NCI-H82 (cell line): ENCODE data around the gene RGS10.
"Not testable (repeated sequence)": the region's sequence is repeated elsewhere in the genome, so short reads cannot be mapped to it uniquely, and the experiment has no call there.

Experiments
- DNase-seq: peaks from one replicate; lab custom pipeline; 2025; lab: John Stamatoyannopoulos, UW

RGS10 gene

DNA sequence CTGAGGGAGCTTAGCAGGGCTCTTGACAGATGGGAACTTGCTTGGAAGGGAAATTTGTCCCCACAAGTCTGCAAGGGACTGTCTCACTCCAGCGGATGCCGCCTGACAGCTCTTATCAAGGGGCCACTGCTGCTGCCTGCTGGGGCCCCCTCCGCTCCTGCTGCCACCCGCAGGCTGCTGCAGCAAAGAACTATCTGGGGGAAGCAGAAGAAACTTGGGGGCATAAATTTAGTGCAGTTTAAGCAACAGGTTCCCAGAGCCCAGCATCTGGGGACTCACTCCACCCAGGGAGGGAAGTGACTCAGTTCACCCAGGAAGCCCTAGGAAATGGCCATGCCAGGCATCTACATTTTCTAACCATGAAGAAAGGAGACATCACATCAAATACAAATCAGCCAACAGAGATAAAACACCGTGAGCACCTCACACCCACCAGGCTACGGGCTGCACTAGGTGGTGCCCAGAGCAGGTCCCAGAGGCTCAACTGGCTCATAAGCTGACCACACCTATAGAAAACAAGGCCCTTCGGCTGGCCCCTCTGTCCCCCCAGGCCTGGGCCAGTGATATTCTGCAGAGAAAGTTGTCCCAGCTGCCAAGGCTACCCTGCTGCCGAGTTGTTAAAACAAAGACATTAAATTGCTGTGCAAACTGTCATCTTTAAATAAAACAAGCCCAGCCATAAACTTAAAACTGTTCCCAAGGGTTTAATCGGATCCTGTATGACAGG, 3.7 kb downstream of the RGS10 start:
- DNase-seq, result peak; percentile 40

DNA sequence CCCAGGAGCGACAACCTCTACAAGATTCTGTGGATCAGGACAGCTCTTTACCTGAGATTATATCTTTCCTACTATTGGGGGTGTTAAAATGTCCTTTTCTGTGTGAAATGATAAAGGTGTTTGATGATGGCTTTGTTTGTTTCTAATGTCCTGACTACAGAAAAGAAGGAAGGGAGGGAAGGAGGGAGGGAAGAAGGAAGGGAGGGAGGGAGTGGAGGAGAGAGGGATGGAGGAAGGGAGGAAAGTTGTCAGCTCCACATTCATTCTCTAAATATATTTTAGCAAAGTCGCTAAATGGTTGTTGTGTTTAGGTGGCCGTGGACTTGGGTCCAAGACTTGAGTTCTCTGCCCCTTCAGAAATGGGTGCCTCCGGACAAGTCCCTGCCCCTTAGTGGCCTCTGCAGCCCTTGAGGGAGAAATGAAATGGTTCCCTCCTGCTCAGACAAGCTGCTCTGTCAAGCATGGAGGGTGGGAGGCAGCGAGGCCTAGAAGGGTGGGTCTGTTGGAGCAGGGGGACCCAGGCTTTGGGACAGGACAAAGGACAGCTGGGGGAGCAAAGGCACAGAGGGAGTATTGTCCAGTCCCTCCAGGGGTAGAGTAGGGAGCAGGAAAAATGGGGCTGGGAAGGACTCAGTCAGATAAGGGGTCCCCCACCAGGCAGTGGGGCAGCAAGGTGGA, 4.4 kb downstream of the RGS10 start:
- DNase-seq, result no peak

DNA sequence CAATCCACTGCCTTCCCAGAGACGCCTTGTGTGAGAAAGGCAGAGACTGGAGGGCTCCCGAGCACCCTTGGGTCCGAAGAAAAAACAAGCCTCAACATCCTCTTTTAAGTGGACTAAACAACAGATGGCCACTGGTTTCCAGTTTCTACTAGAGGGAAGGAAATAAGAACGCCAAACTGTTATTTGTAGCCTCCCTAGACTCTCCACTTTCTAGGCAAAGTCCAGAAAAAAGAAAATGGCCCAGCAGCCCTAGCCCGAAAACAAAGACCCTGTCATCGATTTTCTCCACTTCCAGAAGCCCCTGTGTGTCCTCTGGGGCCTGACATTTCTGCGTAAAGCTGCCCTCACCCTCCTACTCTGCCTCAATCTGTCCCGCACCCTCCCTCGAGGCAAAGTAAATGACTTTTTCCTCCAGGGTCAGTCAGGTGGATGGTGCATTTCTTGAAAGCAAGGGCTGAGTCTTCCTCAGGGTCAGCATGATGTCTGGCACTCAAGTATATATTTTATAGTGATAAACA, 6.0 kb downstream of the RGS10 start:
- peak; percentile 63 for DNase-seq

DNA sequence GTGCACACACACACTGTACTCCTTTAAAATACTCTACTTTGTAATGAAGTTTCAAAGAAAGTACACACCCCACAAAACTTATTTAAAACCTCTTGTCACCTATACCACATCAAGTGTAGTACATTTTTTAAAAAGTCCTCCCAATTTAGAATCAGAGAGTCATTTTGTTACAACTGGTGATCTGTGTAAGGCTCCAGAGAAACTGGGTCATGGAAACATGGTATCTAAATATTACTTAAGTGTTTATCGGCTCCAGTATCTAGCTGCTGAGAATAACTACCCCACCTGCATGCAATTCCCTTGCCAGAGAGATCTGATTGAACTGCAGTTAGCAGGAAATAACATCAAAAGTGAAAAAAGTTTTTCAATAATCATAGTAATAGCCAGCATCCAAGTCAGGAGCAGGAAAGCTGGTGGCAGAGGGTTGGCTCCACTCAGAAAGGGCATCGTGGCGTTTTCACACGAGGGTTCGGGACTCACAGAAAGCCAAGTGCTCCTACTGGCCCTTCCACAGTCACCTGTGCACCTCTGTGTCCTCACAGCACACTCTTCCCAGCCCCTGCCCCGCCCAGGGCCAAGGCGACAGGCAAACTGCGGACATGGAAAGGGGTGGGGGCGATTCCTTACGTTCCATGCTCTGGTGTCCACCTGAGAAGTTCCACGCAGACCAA, 6.5 kb downstream of the RGS10 start:
- peak; percentile 47 for DNase-seq

DNA sequence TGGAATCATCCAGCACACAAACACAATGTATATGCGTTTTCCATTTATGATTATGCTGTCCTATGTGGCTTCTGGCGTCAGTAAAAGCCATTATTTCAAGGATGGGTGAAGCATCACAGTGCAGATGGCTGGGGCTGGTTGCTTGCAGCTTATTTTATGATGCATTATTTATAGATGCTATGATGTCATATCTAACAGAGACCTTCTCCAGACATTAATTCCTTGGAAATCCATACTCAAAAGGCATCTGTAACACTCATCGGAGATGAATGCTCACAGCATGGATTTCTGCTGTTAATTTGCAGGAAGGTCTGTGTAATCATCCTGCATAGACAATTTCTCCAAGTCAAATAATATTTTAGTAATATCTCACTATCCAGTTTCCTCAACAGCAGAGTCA, 7.2 kb downstream of the RGS10 start:
- no peak for DNase-seq

DNA sequence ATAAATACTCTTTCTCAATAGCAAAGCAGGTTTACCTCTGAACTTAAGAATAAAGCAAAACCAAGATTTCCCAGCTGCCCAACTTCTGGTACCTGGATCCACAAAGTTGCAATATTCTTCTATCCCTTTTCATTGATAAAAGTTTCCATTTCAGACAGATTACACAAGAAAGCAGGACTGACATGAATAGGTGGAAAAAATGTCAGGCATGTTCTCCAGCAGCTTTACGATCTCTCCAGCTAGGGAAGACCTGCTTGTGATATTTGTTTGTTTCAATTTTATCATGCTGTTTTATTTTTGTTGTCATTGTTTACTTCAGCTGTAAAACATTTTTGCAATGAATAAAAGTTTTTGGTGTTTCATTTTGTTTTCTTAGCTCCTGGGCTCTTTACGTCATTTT, 9.0 kb downstream of the RGS10 start:
- DNase-seq, result no peak

DNA sequence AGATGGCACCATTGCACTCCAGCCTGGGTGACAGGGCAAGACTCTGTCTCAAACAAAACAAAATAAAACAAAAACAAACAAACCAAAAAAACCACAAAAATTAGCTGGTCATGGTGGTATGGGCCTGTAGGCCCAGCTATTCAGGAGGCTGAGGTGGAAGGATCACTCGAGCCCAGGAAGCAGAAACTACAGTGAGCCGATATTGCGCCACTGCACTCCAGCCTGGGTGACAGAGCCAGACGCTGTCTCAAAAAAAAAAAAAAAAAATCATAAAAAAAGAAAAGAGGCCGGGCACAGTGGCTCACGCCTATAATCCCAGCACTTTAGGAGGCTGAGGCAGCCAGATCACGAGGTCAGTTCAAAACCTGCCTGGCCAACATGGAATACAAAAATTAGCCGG, 9.7 kb downstream of the RGS10 start:
- not testable (repeated sequence) for DNase-seq

DNA sequence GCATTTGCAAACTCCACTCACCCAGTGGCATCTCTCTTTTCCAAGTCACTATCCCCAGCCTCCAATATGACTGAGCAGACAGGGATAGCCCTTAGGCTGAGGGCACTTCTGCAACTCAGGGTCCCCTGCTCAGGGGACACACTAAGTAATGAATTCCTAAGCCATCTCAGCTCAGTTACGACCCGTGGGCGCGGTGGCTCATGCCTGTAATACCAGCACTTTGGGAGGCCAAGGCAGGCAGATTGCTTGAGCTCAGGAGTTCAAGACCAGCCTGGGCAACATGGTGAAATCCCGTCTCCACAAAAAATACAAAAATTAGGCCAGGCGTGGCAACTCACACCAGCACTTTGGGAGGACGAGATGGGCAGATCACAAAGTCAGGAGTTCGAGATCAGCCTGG, 10.3 kb downstream of the RGS10 start:
- not testable (repeated sequence) for DNase-seq

DNA sequence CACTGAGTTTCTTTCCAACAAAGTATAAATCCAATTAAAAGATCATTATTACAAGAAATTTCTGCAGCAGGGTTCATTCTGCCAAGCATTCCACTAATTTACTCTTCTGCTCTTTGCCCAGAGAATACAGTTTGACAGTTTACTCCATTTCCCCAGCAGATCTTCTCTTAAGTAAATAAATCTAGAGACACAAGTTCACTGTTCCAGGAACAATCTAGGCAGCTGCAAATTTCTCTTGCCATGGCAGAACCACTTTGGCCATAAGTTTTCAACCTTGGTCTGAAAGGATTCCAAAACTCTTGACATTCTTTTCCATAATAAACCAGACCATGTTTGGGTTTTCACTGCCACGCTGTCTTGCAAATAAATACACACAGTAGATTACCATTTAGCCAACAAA, 11.5 kb downstream of the RGS10 start:
- no peak for DNase-seq

DNA sequence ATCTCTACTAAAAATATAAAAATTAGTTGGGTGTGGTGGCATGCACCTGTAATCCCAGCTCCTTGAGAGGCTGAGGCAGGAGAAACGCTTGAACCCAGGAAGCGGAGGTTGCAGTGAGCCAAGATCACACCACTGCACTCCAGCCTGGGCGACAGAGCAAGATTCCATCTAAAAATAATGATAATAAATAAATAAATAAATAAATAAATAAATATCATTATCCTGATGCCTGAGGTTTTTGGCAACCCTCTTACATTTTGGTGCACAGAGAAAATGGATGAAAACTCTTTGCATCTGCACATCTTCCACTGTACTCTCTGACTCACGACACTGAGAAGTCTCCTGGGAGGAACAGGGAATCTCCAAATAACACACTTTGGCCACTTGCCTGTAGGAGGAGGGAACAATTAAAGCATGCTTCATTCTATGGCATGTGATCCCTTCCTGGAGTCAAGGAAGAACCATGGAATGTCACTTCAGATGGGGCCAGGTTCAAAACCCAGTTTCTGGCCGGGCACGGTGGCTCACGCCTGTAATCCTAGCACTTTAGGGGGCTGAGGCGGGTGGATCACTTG, 13.8 kb downstream of the RGS10 start:
- DNase-seq, result not testable (repeated sequence)

DNA sequence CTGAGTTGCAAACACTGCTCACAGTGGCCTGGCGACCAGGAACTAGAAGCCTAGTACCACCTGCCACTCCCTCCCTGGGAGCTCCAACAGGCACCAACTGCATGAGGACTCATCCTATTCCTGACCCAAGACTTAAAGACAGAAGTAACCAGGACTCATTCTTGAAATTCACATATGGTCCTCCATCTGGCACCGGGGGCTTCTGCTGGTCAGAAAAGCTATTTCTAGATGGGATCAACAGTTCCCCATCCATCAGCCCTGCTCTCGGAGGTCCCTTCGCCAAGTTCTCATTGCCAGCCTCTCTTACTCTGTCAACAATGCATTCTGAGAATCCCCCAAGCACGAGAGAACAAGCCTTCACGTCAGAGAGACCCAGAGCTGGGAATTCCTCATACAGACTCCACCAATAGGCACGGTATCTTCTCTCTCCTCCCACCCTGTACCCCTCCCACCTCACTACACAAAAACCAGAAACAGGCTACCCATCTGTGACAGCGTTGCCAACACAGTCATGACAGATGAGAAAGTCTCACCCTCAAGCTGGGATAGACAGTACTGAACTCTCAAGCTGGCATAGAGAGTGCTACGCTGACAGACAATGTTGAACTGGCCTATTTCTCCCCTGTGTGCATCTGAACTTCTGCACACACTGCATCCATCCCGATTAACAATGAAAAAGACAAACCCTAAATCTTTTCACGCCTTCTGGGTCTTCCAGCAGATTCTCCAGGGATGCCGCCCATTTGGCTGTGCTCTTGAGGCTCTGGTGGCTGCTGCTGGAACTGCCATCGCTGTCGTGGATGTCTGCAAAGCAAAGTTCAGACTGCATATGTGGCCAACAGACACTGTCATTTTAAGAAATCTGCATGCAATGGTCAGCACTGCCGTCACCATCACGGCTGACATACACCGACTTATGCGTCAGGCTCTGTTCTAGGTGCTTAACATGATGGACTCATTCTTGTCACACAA, 15.6 kb downstream of the RGS10 start:
- DNase-seq, result peak; percentile 69

DNA sequence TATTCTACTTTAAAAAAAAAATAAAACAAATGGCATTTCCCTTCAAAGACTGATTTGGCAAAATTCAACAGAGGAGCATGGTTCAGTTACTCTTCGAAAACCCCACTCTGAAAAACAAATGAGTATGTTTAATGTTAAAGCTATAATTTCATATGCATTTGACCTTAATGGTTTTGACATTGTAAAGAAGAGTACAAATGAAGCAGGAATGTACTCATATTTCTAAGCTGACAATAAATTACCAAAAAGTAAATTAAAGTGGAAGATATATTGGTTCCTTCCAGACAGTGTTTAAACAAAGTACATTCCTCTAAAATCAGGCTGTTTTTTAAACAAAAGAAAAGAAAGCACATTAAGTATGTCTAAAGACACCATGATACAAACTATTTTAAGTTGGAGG, 16.4 kb downstream of the RGS10 start:
- no peak for DNase-seq

DNA sequence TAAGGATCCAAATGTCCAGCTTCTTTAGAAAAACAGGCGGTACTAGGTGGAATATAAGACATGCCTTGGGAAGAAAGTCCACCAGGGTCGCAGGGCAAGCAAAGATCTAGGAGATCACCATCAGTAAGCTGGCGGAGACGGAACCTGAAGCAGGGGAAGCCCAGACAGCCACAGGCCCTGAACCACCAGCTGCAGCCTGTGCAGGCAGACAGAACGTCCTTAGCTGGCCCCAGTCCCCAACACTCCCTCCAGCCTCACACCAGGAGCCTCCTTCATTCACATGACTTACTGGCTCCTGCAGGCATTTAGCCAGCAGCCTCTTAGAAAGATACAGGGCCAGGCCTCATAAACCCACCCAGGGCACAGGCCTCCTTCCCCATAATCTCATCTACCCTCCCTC, 17.4 kb downstream of the RGS10 start:
- no peak for DNase-seq

DNA sequence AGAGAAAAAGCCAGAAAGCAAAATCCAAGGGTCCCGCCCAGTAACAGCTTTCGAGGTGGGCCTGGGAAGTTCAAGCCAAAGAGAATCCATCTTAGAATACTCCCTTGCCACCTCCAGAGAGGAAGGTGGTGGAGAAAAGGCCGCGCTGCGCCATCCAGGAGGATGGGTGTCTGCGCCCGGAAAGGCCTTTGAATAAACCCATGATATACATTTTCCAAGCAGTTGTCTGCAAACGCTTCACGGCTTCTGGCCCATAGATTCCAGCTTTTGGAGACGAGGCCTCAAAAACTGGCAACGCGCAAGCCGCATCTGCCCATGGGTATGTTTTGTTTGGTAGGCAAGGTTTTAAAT, 17.8 kb downstream of the RGS10 start:
- no peak for DNase-seq

DNA sequence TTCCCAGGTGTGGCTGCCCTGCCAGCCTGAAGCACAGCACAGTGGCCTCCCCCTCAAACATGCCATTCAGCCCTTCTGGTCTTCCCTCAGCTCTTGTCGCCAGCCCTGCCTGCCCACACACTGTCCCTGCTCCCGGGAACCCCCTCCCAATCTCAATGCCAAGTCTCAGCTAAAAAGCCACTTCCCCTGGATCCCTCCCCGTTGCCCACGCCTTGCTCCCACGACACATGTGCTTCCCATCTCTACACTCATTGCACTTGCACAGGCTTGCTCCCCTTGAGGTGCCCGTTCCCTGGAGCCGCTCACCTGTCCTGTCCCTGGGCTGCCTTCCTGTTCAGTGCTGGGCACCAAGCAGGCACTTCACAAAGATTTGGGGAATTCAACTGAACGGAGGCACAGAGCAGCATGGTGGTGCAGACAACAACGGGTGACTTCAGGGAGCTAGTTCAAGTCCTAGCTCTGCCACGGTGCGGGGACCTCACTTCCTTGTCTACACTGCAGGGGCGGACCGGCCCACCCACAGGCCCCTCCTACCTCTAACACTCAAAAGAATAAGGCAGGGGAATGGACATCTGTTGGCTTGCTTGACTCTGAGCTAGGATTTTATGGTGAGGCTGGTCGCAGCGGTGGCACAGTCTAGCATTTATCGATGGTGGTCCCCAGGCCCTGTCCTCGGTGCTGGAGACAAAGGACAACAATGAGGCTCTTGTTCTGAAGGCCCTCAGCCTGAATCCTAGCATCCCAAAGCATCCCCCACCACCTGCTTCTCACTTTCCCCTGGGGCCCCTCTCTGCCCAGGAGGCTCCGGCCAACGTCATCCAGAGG, 18.4 kb downstream of the RGS10 start:
- no peak for DNase-seq

DNA sequence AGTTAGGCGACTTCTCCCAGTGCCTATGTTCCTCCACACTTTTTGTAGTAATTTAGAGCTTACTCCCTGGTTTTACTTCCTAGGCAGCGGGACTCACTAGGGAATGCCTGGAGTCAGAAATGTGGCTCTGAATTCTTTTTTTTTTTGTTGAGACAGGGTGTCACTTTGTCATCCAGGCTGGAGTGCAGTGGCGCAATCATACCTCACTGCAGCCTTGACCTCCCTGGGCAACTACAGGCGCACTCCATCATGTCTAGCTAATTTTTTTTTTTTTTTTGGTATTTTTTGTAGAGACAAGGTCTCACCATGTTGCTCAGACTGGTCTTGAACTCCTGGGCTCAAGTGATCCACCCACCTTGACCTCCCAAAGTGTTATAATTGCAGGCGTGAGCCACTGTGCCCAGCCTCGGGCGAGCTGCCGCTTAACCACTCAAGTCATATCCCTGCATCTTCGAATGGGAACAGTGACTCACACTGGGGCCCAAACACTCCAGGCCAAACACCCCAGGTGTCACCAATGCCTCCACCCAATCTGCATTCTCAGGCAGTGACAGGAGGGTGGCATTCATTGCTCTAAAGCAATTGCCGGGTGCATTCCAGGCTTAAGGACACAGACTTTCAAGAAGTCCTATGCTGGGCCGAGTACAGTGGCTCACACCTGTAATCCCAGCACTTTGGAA, 19.6 kb downstream of the RGS10 start:
- no peak for DNase-seq

DNA sequence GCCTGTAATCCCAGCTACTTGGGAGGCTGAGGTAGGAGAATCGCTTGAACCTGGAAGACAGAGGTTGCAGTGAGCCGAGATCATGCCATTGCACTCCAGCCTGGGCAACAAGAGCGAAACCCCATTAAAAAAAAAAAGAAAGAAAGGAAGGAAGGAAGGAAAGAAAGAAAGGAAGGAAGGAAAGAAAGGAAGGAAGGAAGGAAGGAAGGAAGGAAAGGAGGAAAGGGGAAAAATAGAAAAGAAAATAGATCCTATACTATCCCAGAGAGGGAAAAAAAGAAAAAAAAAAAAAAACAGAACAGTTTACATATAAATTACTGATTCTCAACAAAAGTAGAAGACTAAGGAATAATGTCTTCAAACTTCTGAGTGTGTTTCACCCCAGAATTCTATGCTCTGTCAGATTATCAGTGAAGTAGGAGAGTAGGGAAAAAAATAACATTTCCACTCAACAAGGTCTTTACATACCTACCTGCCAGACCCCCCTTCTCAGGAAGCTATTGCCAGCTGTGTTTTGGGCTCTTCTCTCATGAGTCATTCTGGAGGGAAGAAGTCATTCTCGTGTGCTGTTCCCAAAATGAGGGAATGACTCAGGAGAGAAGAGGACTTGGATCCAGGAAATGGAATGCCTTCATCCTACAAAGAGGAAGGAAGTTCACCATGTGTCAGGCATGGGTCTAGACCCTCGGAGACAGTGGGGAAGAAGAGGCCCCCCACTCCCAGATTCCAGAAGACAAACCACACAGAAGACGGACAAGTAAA, 20.9 kb downstream of the RGS10 start:
- DNase-seq, result peak; percentile 36

DNA sequence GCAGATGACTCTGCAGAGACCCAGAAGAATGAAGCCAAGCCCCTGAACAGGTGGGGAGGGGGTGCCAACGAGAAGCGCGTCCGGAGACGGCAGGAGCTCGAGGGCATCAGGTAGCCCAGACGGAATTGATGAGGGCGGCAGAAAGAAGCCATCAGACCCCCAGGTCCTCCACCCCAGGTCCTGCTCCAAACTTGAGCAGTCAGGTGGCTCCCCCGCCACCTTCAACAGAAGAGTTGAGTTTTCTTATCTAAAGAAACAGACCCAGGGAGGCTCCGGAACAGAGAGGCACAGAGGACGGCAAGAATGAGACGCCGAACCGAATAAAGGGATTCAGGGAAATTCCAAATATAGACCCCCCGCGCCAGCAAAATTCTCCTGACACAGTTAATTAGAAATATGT, 22.2 kb downstream of the RGS10 start:
- no peak for DNase-seq

DNA sequence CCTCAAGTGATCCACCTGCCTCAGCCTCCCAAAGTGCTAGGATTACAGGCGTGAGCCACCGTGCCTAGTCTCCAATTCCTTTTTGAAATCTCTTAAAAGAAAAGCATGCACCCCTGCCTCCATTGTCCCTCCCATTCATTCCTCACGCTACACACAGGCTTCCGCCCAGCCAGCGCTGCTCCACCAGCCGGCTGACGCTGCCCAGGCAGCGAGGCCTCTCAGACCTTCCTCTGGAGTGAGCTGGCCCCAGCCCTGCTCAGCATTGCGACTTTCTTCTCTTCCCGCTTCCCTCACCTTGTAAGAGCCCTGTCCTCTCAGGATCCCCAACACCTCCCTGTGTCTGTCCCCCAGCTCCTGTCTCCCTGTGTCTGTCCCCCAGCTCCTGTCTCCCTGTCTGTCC, 23.6 kb downstream of the RGS10 start:
- no peak for DNase-seq
